HG02798 (cell line): ENCODE results near the gene DAZAP1.
"Not testable (repeated sequence)": the region's sequence is repeated elsewhere in the genome, so short reads cannot be mapped to it uniquely, and the experiment has no call there.

Source experiments
- ATAC-seq: cut with Tn5 transposase; IDR thresholded peaks from one replicate; pipeline ENCODE4 v1.9.1; 2021; ENCODE audit warnings: mild to moderate bottlenecking; ENCODE audit not compliant: unreplicated experiment, poor library complexity

Gene DAZAP1

DNA sequence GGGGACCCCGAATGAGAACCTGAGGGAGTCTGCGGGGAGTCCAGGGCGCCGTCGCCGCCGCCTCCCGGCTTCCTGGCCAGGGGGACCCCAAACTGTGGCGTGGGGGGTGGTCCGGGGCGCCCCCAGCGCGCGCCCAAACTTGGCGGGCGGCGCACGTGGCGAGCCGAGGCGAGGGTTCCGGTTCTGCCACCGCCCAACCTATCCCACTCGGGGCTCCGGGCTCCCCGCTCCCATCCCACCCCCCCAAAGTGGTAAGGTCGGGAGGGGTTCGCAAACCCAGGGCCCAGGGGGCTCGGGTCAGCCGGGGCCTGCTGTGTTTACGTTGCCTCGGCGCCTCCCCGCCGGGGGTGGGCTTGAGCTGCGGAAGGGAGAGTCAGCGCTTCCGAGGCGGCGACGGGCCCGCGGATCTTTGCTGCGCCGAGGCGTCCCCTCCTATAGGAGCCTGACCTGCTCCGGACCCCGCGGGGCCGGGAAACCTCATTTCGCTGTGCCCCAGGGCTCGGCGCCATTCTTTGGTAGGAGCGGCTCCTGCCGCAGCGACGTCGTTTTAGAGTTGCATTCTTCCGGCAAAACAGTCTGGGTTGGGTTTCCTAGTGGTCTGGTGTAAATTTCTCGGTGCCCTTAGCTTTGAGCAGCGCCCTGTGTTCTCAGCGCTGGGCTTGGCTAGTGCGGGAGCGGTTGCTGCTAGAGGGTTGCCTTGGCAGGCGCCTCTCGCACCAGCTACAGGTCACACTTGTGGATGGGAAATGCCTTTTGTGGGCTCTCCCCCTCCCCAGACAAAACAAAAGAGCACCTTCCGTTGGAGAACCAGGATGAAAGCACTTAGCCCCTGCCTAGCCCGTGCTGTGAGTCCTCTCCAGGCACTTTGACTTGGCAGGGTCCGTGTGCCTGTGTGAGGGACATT is 1.2 kb downstream of the DAZAP1 start:
- no peak for ATAC-seq

DNA sequence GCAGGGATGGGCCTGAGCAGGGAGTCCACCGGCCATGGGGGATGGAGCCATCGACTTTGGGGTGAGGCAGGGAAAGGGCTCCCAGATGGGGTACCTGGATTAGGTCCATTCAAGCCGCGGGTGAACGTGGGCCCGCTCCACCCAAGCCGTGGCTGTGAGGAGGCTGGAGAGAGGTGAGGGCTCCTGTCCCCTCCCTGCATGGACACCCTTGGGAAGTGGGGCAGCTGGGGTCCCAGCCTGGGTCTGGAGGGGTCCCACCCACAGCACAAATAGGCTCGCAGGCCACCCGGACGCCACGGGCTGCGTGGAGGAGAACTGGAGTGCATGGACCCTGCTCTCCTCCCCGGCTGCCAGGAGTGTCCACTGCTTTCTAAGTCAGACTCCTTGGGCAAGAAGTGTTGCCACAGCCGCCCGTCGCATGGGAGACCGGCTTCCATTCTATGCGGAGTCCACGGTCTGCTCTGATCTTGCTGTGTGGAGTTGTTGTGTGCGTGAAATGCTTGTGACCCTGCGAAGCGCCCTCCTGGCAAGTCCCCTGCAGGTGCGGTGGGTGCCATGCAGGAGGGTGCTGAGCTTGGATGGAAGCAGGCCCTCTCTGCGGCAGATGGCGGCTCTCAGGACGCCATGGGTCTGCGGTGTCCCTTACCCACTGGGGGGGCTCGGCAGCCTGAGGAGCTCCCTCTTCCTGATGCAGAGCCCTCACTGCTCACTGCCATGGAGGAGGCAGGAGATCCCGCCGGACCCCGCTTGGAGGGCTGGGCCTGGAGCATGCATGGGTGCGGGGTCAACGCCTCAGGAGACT is 2.0 kb downstream of the DAZAP1 start:
- no peak for ATAC-seq

DNA sequence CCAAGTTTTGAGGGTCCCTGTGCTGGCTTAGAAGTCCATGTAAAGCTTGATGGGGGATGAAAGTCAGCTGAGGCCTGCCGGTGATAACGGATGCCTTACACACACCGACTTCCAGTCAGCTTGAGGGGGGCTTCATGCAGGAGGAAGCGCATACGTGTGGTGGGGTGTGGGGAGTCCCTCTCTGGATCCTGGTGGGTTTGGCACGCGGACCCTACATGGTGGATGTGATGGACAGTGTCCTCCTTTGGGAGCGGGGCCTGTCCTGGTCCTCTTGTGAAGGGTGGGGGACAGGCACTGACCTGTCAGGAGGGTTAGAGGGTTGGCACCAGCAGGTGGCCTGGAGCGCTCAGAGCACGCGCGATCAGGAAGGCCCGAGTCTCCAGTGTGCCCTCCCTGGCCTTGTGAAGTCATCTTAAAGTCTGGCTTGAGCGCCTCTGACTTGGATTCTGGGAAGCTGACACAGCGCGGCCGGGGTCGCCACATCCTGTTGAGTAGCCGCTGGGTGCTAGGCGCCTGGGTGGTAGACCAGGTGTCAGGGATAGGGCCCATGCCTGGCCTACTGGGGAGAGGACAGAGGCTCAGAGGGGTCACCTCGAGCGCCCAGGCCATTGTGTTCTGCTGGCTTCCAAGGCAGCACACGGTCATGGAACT is 2.9 kb downstream of the DAZAP1 start:
- ATAC-seq = no peak

DNA sequence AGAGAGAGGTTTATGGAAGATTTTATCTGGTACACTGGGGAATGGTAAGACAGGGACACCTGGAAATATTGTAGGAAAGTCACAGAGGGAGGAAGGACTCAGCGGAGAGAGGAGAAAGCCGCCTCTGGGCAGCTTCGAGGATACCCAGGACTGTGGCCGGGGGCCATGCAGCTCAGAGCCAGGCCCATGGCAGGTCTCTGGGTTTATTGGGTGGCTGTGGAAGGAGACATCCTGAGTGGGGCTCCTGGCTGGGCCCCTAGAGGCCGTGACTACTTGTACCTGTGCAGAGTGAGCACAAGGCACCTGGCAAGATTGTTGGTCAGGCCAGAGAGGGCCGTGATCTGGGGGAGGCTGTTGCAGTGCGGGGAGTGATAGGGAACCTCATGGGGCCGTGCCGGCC is 3.4 kb downstream of the DAZAP1 start:
- no peak for ATAC-seq

DNA sequence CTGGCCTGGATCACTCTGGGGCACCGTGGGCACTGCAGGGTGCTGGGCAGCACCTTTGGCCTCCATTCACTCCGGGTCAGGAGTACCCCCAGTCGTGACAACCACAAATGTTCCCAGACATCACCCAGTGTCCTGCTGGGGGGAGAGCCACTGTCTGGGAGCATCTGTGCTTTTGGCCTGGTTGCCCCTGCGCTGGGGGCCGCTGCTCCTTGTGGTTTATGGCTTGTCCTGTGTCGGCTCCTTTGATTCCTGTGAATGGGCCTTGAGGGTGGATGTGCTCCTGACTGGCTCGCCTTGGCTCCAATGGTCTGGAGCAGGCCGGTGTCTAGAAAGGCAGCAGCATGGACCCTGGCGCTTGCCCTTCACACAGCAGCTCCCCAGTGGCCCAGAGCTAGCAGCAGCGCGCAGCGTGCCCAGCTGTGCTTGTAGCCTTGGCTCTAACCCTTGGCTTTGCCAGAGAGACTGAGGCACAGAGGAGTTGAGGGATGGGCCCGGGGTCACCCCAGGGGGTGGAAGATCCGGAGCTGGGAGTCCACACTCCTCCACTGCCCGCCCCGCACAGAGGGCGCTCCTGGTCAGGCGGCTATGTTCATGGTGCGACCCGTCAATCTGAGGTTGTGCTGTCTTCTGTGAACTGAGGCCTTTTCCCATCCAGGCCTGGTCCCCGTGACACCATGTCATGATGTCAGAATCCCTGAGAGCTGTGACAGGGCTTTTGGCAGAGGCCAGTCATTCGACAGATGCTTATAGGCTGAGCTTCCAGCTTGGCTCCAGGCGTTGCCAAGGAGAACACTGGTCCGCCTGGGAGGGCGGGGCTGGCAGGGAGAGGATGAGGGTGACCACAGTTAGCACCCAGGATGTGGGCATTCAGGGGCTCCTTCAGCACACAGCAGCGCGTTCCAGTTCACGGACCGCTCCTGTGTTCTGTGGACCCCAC is 4.1 kb downstream of the DAZAP1 start:
- ATAC-seq = no peak

DNA sequence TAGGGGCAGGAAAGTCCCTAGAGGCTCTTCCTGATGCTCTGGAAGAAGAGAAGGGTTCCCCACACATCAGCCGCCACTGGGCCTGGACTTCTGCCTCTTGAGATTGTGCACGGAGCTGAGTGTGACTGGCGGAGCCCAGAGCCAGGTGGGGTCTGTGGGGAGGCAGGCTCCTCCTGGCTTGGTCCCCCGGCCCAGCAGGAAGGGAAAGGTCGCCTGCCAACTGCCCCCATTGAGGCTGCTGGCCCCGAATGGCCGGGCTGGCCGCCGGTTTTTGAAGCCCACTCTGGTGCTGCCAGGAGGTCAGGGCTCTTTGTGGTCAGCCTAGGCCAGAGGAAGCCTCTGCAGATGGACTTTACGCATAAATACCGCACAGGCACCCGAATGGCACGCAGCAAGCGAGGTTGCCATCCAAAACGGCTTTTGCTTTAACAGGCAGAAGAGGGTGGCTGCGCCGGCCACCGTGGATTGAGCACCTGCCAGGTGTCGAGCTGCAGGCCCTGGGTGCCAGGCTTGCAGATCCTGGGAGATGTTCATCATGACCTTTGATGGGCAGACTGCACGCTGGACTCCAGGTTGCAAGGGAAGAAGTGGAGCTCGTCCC is 5.0 kb downstream of the DAZAP1 start:
- no peak for ATAC-seq

GRCh38 chr19:1412995-1413800 is 5.8 kb downstream of the DAZAP1 start:
- ATAC-seq = no peak

- no peak for ATAC-seq
These were observed 8.8 kb downstream of the DAZAP1 start for GRCh38 chr19:1416014-1416841.

DNA sequence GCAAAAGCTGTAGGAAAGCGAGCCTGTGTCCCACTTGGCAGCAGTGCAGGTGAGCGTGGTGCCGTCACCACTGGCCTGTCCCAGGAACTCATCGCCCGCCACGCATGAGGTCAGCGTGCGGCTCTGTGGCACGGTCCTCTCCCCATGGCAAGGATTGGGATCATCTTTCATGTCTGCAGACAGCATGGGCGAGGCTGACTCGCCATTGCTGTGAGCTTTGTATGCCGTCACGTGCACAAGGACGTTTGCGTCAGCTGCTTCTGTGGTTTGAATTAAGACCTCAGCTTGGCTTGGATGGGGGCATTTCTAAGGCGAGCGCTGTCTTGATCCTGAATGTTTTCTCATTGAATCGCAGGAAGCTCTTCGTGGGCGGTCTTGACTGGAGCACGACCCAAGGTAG is 9.8 kb downstream of the DAZAP1 start:
- ATAC-seq = no peak

DNA sequence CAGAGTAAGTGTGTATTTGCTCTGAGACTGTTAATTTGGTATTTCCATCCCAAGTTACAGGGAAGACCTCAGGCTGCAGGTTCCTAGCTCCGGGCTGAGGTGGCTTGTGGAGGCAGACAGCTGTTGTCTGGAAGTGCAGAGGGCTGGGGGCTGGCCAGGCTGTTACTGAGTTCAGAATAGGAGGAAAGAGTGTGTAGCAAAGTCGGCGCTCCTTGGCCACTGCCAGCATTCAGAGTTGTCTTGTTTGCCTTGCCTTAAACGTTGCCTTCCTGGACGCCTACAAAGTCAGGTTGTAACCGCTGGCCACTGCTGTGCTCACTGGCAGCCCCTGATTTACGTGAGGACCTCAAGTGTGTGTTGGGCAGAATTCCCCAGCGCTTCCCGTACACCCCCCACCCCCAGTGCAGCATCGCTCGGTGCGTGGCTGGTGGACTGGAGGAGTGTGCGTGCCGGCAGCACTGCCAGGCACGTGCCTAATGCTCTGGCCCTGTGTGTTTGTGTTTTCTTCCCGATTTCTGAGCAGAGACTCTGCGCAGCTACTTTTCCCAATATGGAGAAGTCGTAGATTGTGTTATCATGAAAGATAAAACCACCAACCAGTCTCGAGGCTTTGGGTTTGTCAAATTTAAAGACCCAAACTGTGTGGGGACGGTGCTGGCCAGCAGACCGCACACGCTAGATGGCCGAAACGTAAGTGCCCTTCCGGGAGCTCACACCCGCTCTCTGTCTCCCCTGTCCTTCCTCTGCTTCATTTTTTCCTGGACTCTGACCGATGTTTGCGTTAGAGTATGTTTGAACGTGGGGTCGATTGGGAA is 10.5 kb downstream of the DAZAP1 start:
- ATAC-seq = no peak

- no peak for ATAC-seq
These were observed 11.1 kb downstream of the DAZAP1 start for GRCh38 chr19:1418496-1418775.

DNA sequence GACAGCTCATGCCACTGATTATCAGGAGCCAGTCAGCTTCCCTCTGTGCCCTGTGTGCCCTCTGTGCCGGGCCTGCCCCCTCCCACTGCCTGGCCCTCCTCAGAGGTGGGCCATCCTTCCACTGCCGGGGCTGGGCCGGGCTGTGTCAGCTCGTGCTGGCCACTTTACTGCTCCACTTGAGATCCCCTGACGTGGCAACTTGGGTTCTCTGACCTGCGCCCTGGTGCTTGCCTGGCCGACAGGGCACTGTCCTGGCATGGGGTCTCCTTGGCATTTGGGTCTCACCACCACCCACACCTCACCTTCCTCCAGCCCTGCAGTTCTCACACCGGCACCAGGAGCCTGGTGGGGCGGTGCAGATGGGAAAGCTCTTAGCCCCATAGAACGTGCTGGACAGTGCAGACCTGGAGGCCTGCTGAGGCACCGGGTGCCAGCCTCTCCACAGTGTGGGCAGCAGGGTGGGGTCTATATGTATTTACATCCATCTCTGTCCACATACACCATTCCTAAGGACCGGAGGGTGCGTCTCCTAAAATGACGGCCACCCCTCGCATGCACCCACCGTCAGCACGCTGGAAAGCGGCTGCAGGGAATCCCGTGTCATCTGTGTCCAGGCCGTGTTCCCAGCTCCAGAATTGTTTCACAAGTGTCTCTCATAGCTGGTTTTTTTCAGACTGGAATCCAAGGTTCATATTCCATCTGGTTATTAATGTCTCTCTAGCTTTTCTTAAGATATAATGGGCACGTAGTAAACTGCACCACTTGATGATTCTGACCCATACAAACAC is 11.8 kb downstream of the DAZAP1 start:
- ATAC-seq = no peak

DNA sequence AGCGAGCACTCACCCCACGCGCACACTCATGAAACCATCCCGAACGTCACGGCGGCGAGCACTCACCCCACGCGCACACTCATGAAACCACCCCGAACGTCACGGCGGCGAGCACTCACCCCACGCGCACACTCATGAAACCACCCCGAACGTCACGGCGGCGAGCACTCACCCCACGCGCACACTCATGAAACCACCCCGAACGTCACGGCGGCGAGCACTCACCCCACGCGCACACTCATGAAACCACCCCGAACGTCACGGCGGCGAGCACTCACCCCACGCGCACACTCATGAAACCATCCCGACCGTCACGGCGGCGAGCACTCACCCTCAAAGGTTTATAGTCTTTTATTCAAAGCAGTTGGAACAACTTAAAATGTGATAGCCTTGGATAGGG is 12.7 kb downstream of the DAZAP1 start:
- not testable (repeated sequence) for ATAC-seq

- no peak for ATAC-seq
These were observed 13.2 kb downstream of the DAZAP1 start for GRCh38 chr19:1420590-1420989.

DNA sequence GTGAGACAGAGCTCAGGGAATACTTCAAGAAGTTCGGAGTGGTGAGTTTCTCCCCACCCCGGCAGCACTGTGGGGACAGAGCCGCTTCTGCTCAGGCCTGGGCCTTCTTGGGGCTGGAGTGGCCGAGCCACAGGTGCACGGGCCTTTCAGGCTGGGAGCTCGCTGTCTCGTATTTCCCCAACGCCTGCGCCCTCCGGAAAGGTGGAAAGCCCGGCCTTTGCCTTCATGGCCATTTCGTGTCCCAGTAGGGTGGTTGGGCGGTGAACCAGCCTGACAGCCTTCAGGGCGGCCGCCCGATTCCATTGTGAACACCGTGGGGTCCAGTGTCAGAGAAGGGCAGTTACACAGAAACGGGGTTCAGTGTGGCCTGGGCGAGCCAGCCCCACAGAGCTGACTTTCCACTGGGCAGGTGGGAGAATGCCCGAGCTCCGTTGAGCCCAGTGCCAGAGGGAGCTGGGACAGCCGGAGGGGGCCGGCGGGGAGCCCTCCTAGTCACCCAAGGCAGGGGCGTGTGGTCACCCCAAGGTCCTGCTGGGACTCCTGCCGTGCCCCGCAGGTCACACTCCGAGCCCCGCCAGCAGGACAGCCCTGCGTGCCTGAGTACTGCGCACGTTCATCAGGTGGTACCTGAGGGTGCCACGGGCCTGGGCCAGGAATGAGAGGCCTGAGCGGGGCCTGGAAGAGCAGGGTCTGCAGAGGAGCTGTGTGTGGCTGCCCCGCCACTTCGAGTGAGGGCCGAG is 14.0 kb downstream of the DAZAP1 start:
- no peak for ATAC-seq

DNA sequence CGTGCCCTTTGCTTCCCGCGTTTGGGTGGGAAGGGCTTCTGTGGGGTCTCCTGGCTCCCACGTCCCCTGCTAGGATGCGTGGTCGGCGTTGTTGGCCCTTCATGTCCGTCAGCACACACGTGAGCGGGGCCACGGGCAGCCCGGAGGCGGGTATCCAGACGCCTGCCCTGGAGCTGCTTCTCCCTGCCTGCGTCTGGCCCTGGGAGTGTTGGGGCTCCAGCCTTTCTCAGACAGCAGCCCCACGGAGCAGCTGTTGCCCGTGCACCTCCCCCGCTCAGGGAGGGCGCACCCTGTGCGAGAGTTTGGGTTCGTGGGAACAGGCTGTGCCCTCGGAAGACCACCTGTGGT is 14.5 kb downstream of the DAZAP1 start:
- ATAC-seq = no peak
